HG03432 (cell line): ENCODE measurements around the gene SLC22A12.

Source experiments
- ATAC-seq: cut with Tn5 transposase; IDR thresholded peaks from one replicate; pipeline ENCODE4 v1.9.1; 2021; ENCODE audit warnings: mild to moderate bottlenecking, moderate library complexity; ENCODE audit not compliant: unreplicated experiment

Gene SLC22A12

DNA sequence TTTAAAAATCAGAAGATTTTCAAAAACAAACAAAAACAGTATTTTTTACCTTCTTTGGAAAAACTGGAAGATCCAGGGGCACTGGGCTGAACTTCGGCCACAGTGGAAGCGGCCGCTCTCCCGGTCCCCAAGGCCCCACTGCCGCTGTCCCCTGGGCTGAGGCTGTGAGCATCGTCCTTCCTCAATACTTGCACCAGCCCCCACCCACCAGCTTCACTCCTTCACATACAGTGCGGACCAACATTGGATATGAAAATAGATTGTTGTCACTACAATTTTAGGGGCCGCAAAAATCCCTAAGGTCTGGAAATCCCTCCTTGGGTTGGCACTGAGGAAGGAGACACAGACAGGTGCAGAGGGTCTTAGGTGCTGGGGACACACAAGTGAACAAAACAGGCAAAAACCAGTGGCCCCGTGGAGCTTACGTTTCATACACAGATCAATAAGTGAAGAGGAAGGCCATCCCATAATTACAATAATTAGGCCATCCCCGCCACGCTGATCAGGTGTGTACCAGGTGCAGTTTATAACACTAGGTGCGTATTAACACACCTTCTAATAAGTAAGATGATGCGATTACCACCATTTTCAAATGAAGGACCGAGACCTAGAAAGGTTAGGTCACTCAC is 28.2 kb upstream of the SLC22A12 start:
- ATAC-seq, result no peak

DNA sequence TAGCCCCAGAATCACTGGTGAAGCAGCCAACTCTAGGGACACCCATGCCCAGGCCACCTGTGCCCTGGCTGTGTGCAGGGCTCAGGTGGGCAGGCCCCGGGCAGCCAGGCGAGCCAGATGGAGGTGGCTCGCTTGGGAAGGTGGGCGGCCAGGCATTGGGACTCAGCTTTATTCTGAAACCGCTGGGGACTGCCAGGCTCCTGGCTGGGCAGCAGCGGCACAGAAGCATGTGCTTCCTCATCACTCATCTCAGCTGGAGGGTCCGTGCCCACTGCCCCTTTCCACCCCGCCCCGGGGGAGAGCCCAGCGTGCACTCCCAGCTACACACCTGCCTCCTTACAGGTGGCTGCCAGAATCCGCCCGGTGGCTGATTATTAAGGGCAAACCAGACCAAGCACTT is 27.1 kb upstream of the SLC22A12 start:
- ATAC-seq, result no peak

DNA sequence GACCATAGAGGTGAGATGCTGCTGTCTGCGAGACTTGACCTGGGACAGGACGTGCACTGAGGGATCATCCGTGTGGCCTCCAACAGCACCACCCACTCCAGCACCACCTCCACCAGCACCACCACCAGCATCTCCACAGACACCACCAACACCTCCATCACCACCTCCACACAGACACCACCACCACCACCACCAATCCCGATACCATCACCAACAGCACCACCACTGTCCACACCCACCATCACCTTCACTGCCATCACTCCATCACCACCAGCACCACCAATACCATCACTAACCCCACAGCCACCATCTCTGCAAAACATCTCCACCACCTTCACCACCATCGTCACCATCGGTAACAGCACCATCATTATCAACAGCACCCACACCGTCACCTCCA is 26.6 kb upstream of the SLC22A12 start:
- no peak for ATAC-seq

DNA sequence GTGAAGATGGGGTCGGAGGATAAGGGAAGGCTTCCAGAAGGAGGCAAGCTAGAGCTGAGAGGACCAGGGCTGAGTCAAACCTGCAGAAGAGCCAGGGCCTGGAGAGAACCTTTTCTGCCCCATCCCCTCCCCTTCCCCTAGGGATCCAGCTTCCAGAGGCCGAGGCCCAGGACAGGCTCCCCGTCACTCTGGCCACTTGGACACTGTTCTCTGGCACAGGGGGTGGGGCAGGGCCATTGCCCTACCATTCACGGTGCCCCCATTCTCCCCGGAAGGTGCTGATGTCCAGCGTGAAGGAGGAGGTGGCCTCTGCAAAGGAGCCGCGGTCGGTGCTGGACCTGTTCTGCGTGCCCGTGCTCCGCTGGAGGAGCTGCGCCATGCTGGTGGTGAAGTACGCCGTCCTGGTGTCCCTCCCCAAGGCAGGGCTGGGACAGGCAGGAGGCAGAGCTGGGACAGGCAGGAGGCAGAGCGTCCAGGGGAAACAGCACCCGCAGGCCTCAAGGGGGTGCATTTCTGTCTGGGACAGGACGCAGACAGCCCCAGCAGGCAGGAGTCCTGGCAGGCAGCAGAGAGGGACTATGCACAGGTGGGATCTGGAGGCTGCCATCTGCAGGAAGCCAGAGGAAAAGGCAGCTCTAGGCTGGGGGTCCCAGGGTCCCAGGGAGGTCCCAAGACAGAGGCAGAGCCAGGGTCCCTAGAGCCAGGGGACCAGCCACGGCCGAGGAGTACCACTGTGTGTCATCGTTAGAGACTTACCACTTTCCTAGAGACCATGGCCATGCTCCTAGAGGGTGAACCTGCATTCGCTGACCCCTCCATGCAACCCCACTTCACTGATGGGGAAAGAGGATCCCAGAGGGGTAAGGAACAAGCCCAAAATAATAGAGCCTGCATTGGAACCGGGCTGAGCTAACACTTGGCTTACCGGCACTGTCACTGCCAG is 25.8 kb upstream of the SLC22A12 start:
- no peak for ATAC-seq

DNA sequence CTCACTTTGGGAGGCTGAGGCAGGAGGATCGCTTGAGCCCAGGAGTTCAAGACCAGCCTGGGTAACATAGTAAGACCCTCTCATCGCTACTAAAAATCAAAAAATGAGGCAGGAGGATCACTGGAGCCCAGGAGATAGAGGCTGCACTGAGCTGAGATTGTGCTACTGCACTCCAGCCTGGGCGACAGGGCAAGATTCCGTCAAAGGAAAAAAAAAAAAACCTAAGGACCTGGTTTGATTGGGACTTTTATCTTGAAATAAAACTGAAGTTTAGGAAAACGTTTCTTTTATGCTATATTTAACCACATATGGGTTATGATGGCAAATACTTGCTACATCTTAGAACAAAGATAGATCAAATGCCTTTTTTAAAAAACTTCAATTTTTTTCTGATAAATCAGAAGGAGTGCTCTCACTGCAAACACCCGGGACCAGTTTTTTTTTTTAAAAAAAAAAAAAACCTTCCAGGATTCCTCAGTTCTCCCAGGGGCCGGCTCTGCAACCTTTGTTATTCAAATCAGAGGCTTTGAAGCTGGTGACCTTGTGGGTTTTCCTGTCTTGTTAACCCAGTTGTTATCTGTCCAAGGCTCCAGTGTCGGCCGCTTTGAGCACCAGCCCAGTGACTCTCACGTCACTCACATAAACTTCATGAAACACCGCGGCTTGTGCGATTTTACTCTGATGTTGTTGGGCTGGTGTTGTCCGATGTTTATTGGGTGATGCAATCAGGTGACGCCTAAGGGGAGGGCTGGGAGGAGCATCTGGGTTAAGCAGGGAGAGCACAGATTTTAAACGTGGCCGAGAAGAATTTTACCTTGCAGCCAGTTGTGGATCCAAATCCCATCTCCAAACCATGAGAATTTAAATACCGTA is 24.7 kb upstream of the SLC22A12 start:
- no peak for ATAC-seq

DNA sequence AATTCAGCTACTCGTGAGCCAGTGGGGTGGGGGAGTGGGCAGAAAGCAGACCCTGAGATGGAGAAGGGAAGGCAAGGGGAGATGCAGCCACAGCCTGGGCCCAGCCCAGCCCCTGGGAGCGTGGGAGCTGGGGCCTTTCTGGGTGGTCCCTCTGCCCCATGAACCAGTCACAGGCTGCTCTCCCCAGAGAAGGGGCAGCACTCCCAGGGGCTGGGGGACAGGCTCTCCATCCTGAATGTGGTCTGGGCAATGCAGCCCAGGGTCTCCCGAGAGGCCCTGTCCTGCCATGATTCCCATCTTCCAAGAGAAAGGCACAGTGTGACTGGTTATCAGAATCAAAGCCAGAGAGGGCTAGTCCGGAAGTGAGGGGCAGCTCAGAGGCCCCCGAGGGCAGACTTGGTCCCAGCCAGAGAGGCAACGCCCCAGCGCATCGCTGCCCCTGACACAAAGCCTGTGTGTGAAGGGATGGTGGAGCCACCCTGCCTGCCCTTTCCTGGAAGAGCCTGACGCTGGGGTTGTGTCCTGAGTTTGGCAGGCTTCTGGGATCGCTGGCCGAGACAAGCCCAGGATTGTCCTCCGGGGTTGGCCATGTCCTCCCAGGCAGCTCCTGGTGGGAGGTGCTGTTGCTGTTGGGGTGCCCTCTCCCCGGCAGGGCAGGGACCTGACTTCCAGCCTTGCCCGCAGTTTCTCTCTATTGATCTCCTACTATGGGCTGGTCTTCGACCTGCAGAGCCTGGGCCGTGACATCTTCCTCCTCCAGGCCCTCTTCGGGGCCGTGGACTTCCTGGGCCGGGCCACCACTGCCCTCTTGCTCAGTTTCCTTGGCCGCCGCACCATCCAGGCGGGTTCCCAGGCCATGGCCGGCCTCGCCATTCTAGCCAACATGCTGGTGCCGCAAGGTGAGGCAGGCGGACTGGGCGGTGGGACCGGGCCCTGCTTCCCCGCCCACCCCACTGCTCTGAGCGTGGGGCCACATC is 23.8 kb upstream of the SLC22A12 start:
- ATAC-seq, result no peak

DNA sequence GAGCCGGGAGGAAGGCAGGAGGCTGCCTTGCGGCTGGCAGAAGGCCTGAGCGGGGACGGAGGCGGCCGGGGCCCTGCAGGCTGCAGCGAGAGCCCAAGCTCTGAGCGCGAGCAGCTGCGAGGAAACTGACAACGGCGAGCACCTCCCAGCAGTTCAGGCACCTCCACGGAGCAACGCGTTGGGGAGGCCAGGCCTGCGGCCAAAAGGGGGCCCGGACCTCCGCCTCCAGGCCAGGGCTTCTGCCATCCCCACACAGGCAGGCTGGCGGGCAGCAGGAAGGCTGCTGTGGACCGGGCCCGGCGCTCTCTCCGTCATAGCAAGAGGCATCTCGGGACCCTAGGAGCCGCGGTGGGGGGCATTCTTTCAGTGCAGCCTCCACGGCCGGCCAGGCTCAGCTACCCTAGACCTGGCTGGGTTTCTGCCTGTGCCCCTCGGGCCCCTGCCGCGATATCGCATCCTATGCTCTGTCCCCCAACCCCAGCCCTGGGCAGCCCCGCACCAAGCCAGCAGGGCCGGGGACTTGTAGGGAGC is 22.9 kb upstream of the SLC22A12 start:
- no peak for ATAC-seq

DNA sequence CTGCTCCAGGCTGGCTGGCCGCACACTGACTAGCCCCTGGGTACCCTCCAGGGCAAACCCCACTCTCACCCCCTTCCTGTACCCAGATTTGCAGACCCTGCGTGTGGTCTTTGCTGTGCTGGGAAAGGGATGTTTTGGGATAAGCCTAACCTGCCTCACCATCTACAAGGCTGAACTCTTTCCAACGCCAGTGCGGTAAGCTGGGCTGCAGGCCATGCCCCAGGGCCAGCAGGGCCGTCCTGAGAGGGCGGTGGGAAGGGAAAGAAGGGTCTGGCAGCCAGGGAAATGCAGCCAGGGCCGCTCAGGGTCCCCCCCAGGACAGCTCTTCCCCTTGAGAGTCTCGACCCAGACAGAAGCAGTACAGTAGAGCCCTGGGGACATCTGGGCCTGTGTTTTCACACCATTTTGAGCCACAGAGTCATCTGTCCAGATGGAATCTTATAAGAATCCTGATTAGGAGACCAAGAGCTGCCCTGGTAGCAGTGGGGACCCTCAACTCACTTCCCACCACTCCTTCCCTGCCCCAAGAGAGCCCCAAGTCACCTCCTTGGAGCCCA is 22.4 kb upstream of the SLC22A12 start:
- ATAC-seq, result no peak

DNA sequence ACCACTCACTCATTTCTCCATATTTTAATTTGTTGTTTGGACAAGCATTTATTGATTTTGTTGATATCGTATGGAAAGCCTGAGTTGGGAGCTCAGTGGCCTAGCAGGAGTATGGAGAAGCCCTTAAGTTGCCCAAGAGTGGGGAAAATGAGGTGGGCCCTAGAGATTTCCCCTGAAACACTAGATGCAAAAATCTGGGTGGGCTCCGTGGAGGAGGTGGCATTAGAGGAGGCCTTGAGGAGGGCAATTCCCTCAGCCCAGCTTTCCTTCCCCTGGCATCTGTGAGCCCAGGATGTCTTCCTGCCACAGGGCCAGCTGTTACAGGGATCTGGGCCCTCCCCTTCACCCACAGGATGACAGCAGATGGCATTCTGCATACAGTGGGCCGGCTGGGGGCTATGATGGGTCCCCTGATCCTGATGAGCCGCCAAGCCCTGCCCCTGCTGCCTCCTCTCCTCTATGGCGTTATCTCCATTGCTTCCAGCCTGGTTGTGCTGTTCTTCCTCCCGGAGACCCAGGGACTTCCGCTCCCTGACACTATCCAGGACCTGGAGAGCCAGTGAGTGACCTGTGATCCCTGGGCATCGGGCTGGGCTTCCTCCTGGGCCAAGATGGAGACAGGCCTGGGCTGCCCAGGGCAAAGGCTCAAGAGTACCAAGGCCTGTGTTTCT is 21.6 kb upstream of the SLC22A12 start:
- ATAC-seq, result no peak

DNA sequence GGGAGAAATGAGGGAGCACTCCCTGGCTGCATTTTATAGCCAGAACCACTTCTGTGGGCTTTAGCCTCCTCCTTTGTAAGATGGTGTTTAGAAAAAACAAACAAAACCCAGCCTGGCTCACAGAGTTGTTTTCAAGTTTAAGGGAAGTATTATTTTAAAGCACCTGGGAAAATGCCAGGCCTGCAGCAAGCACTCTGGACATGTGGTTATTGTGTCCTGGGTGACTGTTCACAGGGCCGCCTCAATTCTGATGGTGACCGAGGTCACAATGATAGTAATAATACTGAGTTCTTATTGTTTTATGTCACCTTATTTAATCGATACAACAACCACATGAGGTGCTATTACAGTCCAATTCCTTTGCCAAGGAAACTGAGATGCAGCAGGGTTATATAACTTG is 20.7 kb upstream of the SLC22A12 start:
- no peak for ATAC-seq

DNA sequence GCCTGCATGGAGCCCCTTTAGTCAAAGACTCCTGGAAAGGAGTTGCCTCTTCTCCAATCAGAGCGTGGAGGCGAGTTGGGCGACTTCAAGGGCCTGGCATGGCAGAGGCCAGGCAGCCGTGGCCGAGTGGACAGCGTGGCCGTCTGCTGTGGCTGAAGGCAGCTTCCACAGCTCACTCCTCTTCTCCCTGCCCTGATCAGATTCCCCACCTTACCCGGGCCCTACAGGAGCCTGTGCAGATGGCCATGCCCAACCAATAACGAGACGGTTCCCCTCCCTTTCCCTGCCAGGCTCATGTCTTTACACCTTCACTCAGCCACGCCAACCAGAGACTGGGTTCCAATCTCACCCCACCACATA is 20.0 kb upstream of the SLC22A12 start:
- ATAC-seq, result no peak

DNA sequence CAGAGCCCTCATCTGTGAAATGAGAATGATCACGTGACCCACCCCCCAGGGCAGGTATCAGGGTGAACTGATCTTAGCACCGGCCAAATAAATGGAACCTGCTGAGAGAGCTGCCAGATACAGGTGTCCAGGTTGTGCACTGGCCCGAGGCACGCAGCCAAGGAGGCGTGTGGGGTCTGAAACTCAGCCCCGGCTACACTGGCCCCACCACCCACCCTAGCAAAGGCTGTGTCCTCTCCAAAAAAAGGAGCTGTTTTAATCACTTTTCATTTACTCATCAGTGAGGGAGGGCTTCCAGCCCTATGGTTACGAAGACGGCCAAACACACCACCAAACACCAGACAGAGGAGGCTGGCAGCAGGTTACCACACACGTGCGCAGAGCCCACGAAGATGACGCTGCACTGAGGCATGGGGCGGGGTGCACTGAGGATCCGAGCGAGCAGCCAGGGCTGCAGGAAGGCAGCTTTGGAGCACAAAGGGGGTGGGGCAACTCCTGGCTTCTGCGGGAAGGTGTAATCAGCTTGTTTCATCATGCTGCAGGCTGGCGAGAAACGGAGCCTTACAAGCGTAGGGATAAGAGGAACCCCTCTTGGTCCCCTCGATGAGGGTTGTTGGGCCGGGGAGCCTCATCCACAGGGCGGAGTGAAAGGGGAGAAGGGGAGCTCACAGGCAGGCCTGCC is 19.5 kb upstream of the SLC22A12 start:
- ATAC-seq, result no peak

DNA sequence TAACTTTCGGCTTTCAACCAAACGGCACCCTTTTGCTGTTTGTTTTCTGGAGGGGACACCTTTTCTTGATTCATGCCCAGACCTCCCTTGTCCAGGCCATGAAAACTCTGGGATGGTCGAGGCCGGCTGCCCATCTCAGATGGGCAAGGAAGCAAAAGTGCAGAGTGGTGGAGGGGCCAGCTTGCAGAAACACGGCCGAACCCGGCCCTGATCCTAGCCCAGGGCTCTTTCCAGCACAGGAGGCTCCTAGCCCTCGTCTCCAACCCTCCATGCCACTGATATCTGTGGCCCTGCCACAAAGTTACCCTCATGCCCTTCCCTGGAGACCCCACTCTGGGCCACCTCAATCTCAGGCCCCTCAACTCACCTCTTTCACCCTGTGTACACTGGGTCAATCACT is 18.9 kb upstream of the SLC22A12 start:
- ATAC-seq, result no peak

DNA sequence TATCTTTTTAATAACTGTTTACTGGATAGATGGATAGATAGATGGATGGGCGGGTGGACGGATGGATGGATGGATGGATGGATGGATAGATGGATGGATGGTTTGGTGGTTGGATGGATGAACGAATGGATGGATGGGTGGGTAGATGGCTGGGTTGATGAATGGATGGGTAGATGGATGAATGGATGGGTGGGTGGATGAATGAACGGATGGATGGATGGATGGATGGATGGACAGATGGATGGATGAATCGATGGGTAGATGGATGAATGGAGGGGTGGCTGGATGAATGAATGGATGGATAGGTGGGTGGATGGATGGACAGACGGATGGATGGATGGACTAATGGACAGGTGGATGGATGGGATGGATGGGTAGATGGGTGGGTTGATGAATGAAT is 13.8 kb upstream of the SLC22A12 start:
- no peak for ATAC-seq

DNA sequence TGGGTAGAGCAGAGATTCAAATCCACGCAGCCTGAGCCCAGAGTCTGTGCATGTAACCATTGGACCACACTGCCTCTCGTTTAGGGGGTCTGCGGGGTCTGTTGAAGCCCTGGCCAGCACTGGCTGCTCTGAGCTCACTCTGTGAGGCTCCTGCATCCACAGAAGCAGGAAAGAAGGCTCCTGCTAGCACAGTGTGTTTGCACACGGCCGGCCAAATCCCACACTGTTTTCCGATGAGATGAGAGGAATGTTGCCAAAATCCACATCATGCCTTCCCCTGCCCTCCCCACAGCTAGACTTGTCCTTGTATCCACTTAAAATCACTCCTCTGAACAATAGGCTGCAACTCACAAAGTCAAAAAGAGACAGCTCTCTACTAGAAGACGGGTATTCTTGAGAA is 10.6 kb upstream of the SLC22A12 start:
- ATAC-seq, result no peak

DNA sequence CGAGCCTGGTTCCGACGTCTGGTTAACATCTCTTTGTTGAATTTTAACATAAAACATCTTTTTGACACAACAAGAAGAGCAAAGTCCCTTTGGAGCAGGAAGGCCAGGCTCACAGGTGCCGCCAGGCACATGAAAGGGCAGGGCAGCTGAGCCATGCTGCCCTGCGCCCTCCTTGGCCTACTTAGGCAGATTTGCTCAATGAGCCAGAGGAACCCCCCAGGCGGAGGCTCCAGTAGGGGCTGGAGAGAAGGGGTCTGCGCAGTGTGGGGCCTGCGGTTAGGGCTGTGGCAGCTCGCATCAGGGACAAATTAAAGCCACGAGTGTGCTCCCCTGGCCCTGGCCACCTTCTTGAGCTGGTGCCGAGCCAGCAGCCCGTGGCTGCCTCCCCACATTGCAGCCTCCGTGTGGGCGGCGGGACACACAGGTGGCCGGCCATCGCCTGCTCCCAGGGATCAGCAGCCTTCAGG is 9.9 kb upstream of the SLC22A12 start:
- ATAC-seq, result no peak

DNA sequence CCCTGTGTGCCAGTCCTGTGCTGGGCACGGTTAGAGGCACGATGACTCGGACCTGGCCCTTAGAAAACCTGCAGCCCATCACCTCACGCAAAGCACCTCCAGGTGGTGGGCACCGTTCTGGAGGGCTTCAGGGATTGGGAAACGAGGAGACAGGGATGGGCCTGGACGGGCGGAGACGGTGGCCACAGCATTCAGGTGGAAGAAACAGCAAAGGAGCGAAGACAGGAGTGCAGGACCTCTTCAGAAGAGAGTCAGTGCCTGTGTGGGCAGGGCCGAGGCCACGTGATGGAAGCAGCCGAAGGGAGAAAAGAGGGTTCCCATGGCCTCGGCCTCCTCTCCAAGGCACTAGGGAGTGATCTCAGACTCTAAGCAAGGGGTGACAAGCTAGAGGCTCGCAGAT is 8.1 kb upstream of the SLC22A12 start:
- no peak for ATAC-seq
